GM23338 (cell line): ENCODE results near the gene DUSP9.

Experiments
- CREB1 ChIP-seq: fragments of 250-450 bp; sonication (Bioruptor Pico); IDR thresholded peaks from 2 replicates; pipeline ENCODE4 v1.5.0; 2020; ENCODE audit warnings: low read depth, mild to moderate bottlenecking, moderate library complexity
- CTCF ChIP-seq, 2 experiments: fragments of 200-600 bp in 1 of 2; sonication (generic) in 1 of 2; conservative IDR thresholded peaks; 2 replicates each; pipeline versions ENCODE4 v1.5.1 to v1.6.1; 2016 to 2017; ENCODE audit warnings: antibody characterized with exemption in 2 of 2, low read depth in 2 of 2, mild to moderate bottlenecking in 2 of 2, moderate library complexity in 1 of 2
- EZH2 ChIP-seq: fragments of 200-600 bp; sonication (generic); IDR thresholded peaks from one replicate; pipeline ENCODE4 v1.8.0; 2017; ENCODE audit warnings: antibody characterized with exemption, mild to moderate bottlenecking, low read depth; ENCODE audit not compliant: unreplicated experiment
- EZH2phosphoT487 ChIP-seq: fragments of 200-600 bp; sonication (generic); IDR thresholded peaks from one replicate; pipeline ENCODE4 v1.8.1; 2018; ENCODE audit warnings: antibody characterized with exemption; ENCODE audit not compliant: unreplicated experiment
- JUNB ChIP-seq: IDR thresholded peaks from one replicate; pipeline ENCODE4 v1.6.1; 2016; ENCODE audit warnings: antibody characterized with exemption; ENCODE audit not compliant: unreplicated experiment
- POLR2AphosphoS5 ChIP-seq: IDR thresholded peaks from 2 replicates; pipeline ENCODE4 v1.6.1; 2016; ENCODE audit warnings: antibody characterized with exemption, low read depth
- REST ChIP-seq: IDR thresholded peaks from one replicate; pipeline ENCODE4 v1.6.1; 2018; ENCODE audit warnings: antibody characterized with exemption; ENCODE audit not compliant: unreplicated experiment
- STAT1 ChIP-seq: IDR thresholded peaks from one replicate; pipeline ENCODE4 v1.6.1; 2016; ENCODE audit warnings: antibody characterized with exemption; ENCODE audit not compliant: unreplicated experiment
- ZNF331 ChIP-seq: fragments of 250-450 bp; sonication (Bioruptor Pico); IDR thresholded peaks from 2 replicates; pipeline ENCODE4 v1.5.0; 2020; ENCODE audit warnings: low read depth, mild to moderate bottlenecking, moderate library complexity
- ZNF462 ChIP-seq: fragments of 250-450 bp; sonication (Bioruptor Pico); IDR thresholded peaks from 2 replicates; pipeline ENCODE4 v1.5.0; 2020; ENCODE audit warnings: mild to moderate bottlenecking, moderate library complexity

GRCh38 chrX:153610836-153611213, 36.2 kb upstream of the DUSP9 start:
- no peak for TF ChIP-seq CTCF (conservative IDR thresholded peaks at IDR 0.05; ENCODE audit: low read depth in 2 of 2)
- TF ChIP-seq EZH2: no peak
- TF ChIP-seq POLR2AphosphoS5: no peak
- no peak for TF ChIP-seq REST
- no peak for TF ChIP-seq STAT1
- TF ChIP-seq EZH2phosphoT487: no peak
- no peak for TF ChIP-seq JUNB
- TF ChIP-seq ZNF331: no peak
- TF ChIP-seq CREB1 (CRISPR knock-in tag): no peak
- no peak for TF ChIP-seq ZNF462 (CRISPR knock-in tag)
